GM12878 (cell line): ENCODE results near the gene LRRC26. TPM values are rescaled to one million over a fixed set of nuclear protein-coding genes. Genes with fewer than 3 reads are reported as not detected.

Source experiments
- ATAC-seq: fragments of 200-7000 bp; cut with Tn5 transposase; 3 replicates; pipeline ENCODE4 v1.9.1; 2020; ENCODE audit warnings: mild to moderate bottlenecking, moderate library complexity
- BruUV-seq: library from RNA; stranded (reverse); fragments of 400-500 nt; replicated peaks from 2 replicates; lab custom pipeline; 2021; lab: Mats Ljungman, UMichigan
- CTCF ChIA-PET: fragments of 300-600 bp; sonication (Branson Sonifier 250); formaldehyde crosslinking; extraction: SDS; loops from one replicate; lab custom pipeline; 2021; ENCODE audit warnings: inconsistent platforms; lab: Yijun Ruan, JAX
- POLR2A ChIA-PET: fragments of 350-600 bp; formaldehyde crosslinking; extraction: SDS; loops from one replicate; lab custom pipeline; 2021; ENCODE audit warnings: inconsistent platforms; lab: Charles Lee
- RAD21 ChIA-PET: fragments of 300-600 bp; sonication (Branson Sonifier 250); formaldehyde crosslinking; loops from one replicate; lab custom pipeline; 2023; ENCODE audit warnings: antibody characterized with exemption; ENCODE audit not compliant: unreplicated experiment; lab: Charles Lee
- SMC1A ChIA-PET: fragments of 300-600 bp; sonication (Branson Sonifier 250); formaldehyde crosslinking; loops from one replicate; lab custom pipeline; 2023; ENCODE audit not compliant: unreplicated experiment, uncharacterized antibody; lab: Charles Lee
- DNase-seq: peaks from one replicate; pipeline ENCODE4 v3.0.0-alpha.2; 2011; ENCODE audit warnings: low read depth, low spot score
- FAIRE-seq: peaks from 3 replicates; lab custom pipeline; 2011; peaks lifted over from hg19 to GRCh38; lab: Jason Lieb, UNC
- H2AFZ ChIP-seq: 2 replicates; pipeline ENCODE4 v1.6.0; 2011; ENCODE audit warnings: low read depth, low read length, control low read depth; ENCODE audit not compliant: control insufficient read depth
- H3K27ac ChIP-seq: 2 replicates; pipeline ENCODE4 v1.5.1; 2011; ENCODE audit warnings: control low read depth; ENCODE audit not compliant: control insufficient read depth, insufficient read depth
- H3K27me3 ChIP-seq, 2 experiments: replicated peaks in 1 of 2; 2 replicates each; pipeline versions ENCODE4 v1.6.0 to v1.6.1; 2011; ENCODE audit warnings: low read length in 1 of 2; ENCODE audit not compliant: control insufficient read depth in 2 of 2, insufficient read depth in 2 of 2
- H3K36me3 ChIP-seq, 2 experiments: 2 replicates each; pipeline ENCODE4 v1.5.1; 2011; ENCODE audit warnings: low read length in 1 of 2; ENCODE audit not compliant: control insufficient read depth in 2 of 2, insufficient read depth in 2 of 2
- H3K4me1 ChIP-seq: 2 replicates; pipeline ENCODE4 v1.6.1; 2011; ENCODE audit warnings: mild to moderate bottlenecking, low read length, moderate library complexity, mixed read lengths; ENCODE audit not compliant: control insufficient read depth, insufficient read depth
- H3K4me2 ChIP-seq: 2 replicates; pipeline ENCODE4 v1.6.0; 2011; ENCODE audit warnings: control low read depth; ENCODE audit not compliant: control insufficient read depth, insufficient read depth
- H3K4me3 ChIP-seq: fragments of 200-600 bp; sonication (generic); 2 replicates; pipeline ENCODE4 v1.5.1; 2016
- H3K79me2 ChIP-seq: 2 replicates; pipeline ENCODE4 v1.6.0; 2011; ENCODE audit warnings: low read length; ENCODE audit not compliant: control insufficient read depth, insufficient read depth
- H3K9ac ChIP-seq: 2 replicates; pipeline ENCODE4 v1.8.0; 2011; ENCODE audit warnings: low read length, control low read depth, mixed read lengths; ENCODE audit not compliant: control insufficient read depth, insufficient read depth
- H3K9me3 ChIP-seq: replicated peaks from 3 replicates; pipeline ENCODE4 v1.5.1; 2011; ENCODE audit warnings: mild to moderate bottlenecking, low read length; ENCODE audit not compliant: control insufficient read depth, insufficient read depth
- H4K20me1 ChIP-seq: 2 replicates; pipeline ENCODE4 v1.6.0; 2011; ENCODE audit not compliant: control insufficient read depth, insufficient read depth
- POLR2AphosphoS5 ChIP-seq: IDR thresholded peaks from 2 replicates; pipeline ENCODE4 v1.6.1; 2011; ENCODE audit warnings: mild to moderate bottlenecking, low read length, inconsistent platforms
- TCF3 ChIP-seq: IDR thresholded peaks from 2 replicates; pipeline ENCODE4 v1.6.1; 2012; ENCODE audit warnings: low read depth, mild to moderate bottlenecking, low read length, borderline replicate concordance; ENCODE audit not compliant: insufficient read depth
- WGBS: methylation state at CpG from one replicate; pipeline ENCODE4 v1.1.6; 2016; ENCODE audit warnings: low lambda C conversion rate; ENCODE audit not compliant: insufficient replicate concordance, insufficient coverage; ENCODE audit errors: missing lambda C conversion rate; 5-methylcytosine and 5-hydroxymethylcytosine counted together
- in situ Hi-C: fragments of 300-500 bp; cut with MboI; formaldehyde crosslinking; loops from 9 replicates; pipeline ENCODE4 v1.14.3; 2018; ENCODE audit warnings: mixed read lengths
- intact Hi-C: fragments of 100-400 bp; cut with micrococcal nuclease; formaldehyde crosslinking; loops from one replicate; pipeline ENCODE4 v1.14.2; 2022; ENCODE audit not compliant: unreplicated experiment
- polyA plus RNA-seq, 11 experiments: library from polyadenylated mRNA; depleted of rRNA in 4 of 11; unstranded in 6 of 11; stranded (reverse) in 5 of 11; fragments of >200 nt; fragmentation: Nextera tagmentation in 4 of 11; fragmentation: Illumina TruSeq in 1 of 11; extraction: Ambion mirVana in 4 of 11; extraction: Trizol in 1 of 11; gene quantifications; 1 replicate in 1 of 11; 2 replicates in 10 of 11; pipeline versions ENCODE4 v1.2.1 to v1.2.3, GENCODE V29; 2011 to 2016; ENCODE audit warnings: inconsistent platforms in 2 of 11, missing spikeins in 2 of 11, low read depth in 1 of 11
- total RNA-seq, 4 experiments: library from RNA; depleted of rRNA in 3 of 4; stranded (reverse); fragments of >200 nt in 3 of 4; fragmentation: Illumina TruSeq in 1 of 4; extraction: Trizol in 1 of 4; gene quantifications; 2 replicates each; pipeline versions ENCODE4 v1.2.1 to v1.2.3, GENCODE V29; 2013 to 2021

The LRRC26 gene
- total and polyA plus RNA-seq, 10 of the 15 experiments (the other 5 are each of a cell fraction or from before 2014, with no cell fraction given) = 0.29 to 0.91 (median 0.64) TPM; not detected in 5

DNA sequence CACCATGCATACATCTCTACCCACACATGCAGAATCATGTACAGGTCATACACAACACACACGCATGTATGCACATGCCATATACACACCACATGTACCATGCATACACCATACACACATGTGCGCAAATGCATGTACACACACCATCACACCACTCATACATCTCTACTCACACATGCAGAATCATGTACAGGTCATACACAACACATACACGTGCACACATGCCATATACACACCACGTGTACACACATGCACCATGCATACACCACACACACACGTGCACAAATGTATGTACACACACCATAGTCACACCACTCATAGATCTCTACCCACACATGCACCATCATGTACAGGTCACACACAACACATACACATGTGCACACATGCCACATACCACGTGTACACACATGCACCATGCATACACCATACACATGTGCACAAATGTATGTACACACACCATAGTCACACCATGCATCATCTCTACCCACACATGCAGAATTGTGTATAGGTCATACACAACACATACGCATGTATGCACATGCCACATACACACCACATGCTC, 16.9 kb downstream of the LRRC26 start:
- in situ Hi-C loops = no loop called here
- TF ChIP-seq TCF3 = no peak
- TF ChIP-seq POLR2AphosphoS5 = 0 out of 2 replicates have a peak, but pooled peaks have one; percentile 31
- no peaks in the 10 kb centered on the region for H3K79me2 ChIP-seq
- intact Hi-C loops = loop anchor here (5.0 kb wide), 1 partner anchor 36 kb away; no protein-coding TSS in a partner anchor
- ChIA-PET POLR2A (interaction anchor here (1.1 to 4.3 kb wide), 4 partner anchors 14 to 399 kb away, joined by 4 to 166 read pairs (median 21); partner anchors contain the start of genes CYSRT1, MRPL41 and RNF208), CTCF (no interaction called here), SMC1A (interaction anchor here (3.3 to 4.7 kb wide), 2 partner anchors 23 to 30 kb away, joined by 14 to 28 read pairs; no protein-coding TSS in a partner anchor), RAD21 (interaction anchor here (3.9 kb wide), 1 partner anchor 23 kb away, joined by 54 read pairs; no protein-coding TSS in a partner anchor)
- no peak overlapping the region for H2AFZ ChIP-seq
- no peak overlapping the region for H3K4me3 ChIP-seq
- H3K4me2 ChIP-seq = no peak overlapping the region
- ATAC-seq (no peak), FAIRE-seq (no peak), DNase-seq (no peak)
- WGBS = 96% methylated on average over 7 of the region's 7 CpGs
- H4K20me1 ChIP-seq = no peaks in the 10 kb centered on the region
- no peaks in the 10 kb centered on the region for H3K36me3 ChIP-seq
- H3K4me1 ChIP-seq = peaks cover 15% of the 10 kb centered on the region
- no peaks in the 10 kb centered on the region; the same call in 2 of the 3 replicates for H3K9me3 ChIP-seq
- H3K27me3 ChIP-seq = no peaks in the 10 kb centered on the region
- no peak overlapping the region for H3K9ac ChIP-seq
- no TSS peak for BruUV-seq
- no peak overlapping the region for H3K27ac ChIP-seq
